Measurements from ENCODE around the gene ZNF254. TPM values are rescaled to one million over a fixed set of nuclear protein-coding genes. Genes with fewer than 3 reads are reported as not detected.

ZNF254 gene
- total and polyA plus RNA-seq, 9 of the 15 experiments (the other 6 are each of a cell fraction or from before 2014, with no cell fraction given), result 10.7 to 22.1 (median 14.2) TPM

DNA sequence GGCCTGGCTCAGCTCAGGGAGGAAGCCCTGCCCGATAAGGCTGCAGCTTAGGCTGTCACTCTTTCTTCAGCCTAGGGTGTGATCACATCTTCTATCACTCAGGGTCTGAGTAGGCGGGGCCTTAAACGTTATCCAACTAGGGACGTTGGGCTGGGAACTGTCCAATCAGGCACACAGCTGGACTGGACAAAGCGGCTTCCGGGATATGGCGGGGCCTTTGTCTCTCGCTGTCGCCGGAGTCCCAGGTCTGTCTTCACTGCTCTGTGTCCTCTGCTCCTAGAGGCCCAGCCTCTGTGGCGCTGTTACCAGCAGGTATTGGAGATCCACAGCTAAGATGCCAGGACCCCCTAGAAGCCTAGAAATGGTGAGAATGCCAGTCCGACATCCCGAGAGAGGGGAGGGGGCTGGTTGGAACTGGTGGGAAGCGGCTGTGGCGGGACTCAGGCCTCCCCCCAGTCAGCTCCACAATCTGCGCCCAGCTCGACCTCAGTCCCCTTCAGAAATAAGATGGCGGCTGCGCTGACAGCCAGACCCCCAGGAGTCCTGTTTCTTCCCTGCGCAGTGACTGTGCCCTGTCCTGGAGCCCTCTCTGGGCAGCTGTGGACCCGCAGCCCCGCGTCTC lies at the start of gene ZNF254 (continued):
- TF ChIP-seq KAT8 (IDR thresholded peaks at IDR 0.05; ENCODE audit: low read depth) (no peak), ZNF77 (CRISPR knock-in tag; IDR thresholded peaks at IDR 0.05) (no peak), PTBP1 (IDR thresholded peaks at IDR 0.05; ENCODE audit: low read depth, low read length) (no peak), MEIS2 (IDR thresholded peaks at IDR 0.05; ENCODE audit: partially characterized antibody) (peak; percentile 86), ZEB2 (IDR thresholded peaks at IDR 0.05) (no peak), ZNF354B (CRISPR knock-in tag; IDR thresholded peaks at IDR 0.05) (no peak), GABPB2 (CRISPR knock-in tag; conservative IDR thresholded peaks at IDR 0.05) (no peak), ZBED1 (IDR thresholded peaks at IDR 0.05) (no peak), EP300 (IDR thresholded peaks at IDR 0.05; ENCODE audit: low read length) (no peak), TFAM (CRISPR knock-in tag; conservative IDR thresholded peaks at IDR 0.05) (no peak), KHSRP (IDR thresholded peaks at IDR 0.05) (no peak), ZNF217 (CRISPR knock-in tag; IDR thresholded peaks at IDR 0.05) (no peak), ETV5 (CRISPR knock-in tag; IDR thresholded peaks at IDR 0.05; ENCODE audit: low read depth) (no peak)
- TF ChIP-seq, protein P1, sequence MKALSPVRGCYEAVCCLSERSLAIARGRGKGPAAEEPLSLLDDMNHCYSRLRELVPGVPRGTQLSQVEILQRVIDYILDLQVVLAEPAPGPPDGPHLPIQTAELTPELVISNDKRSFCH (CRISPR knock-in tag; IDR thresholded peaks at IDR 0.05), result no peak
- TF ChIP-seq, protein P1 (tag; IDR thresholded peaks at IDR 0.05), result no peak
- TF ChIP-seq, protein P2, sequence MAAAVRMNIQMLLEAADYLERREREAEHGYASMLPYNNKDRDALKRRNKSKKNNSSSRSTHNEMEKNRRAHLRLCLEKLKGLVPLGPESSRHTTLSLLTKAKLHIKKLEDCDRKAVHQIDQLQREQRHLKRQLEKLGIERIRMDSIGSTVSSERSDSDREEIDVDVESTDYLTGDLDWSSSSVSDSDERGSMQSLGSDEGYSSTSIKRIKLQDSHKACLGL (CRISPR knock-in tag; IDR thresholded peaks at IDR 0.05; ENCODE audit: borderline replicate concordance, poor library complexity, severe bottlenecking), result no peak
- TF ChIP-seq, protein P3, sequence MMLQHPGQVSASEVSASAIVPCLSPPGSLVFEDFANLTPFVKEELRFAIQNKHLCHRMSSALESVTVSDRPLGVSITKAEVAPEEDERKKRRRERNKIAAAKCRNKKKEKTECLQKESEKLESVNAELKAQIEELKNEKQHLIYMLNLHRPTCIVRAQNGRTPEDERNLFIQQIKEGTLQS (IDR thresholded peaks at IDR 0.05), result no peak
- TF ChIP-seq, protein P3 (CRISPR knock-in tag; conservative IDR thresholded peaks at IDR 0.05), result no peak
- TF ChIP-seq, protein P4, sequence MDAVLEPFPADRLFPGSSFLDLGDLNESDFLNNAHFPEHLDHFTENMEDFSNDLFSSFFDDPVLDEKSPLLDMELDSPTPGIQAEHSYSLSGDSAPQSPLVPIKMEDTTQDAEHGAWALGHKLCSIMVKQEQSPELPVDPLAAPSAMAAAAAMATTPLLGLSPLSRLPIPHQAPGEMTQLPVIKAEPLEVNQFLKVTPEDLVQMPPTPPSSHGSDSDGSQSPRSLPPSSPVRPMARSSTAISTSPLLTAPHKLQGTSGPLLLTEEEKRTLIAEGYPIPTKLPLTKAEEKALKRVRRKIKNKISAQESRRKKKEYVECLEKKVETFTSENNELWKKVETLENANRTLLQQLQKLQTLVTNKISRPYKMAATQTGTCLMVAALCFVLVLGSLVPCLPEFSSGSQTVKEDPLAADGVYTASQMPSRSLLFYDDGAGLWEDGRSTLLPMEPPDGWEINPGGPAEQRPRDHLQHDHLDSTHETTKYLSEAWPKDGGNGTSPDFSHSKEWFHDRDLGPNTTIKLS (IDR thresholded peaks at IDR 0.05; ENCODE audit: borderline replicate concordance, low read depth), result no peak
- TF ChIP-seq, protein P5, sequence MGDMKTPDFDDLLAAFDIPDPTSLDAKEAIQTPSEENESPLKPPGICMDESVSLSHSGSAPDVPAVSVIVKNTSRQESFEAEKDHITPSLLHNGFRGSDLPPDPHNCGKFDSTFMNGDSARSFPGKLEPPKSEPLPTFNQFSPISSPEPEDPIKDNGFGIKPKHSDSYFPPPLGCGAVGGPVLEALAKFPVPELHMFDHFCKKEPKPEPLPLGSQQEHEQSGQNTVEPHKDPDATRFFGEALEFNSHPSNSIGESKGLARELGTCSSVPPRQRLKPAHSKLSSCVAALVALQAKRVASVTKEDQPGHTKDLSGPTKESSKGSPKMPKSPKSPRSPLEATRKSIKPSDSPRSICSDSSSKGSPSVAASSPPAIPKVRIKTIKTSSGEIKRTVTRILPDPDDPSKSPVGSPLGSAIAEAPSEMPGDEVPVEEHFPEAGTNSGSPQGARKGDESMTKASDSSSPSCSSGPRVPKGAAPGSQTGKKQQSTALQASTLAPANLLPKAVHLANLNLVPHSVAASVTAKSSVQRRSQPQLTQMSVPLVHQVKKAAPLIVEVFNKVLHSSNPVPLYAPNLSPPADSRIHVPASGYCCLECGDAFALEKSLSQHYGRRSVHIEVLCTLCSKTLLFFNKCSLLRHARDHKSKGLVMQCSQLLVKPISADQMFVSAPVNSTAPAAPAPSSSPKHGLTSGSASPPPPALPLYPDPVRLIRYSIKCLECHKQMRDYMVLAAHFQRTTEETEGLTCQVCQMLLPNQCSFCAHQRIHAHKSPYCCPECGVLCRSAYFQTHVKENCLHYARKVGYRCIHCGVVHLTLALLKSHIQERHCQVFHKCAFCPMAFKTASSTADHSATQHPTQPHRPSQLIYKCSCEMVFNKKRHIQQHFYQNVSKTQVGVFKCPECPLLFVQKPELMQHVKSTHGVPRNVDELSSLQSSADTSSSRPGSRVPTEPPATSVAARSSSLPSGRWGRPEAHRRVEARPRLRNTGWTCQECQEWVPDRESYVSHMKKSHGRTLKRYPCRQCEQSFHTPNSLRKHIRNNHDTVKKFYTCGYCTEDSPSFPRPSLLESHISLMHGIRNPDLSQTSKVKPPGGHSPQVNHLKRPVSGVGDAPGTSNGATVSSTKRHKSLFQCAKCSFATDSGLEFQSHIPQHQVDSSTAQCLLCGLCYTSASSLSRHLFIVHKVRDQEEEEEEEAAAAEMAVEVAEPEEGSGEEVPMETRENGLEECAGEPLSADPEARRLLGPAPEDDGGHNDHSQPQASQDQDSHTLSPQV (IDR thresholded peaks at IDR 0.05), result no peak

Data from K562 (cell line).